ENCODE results near the gene SLC6A5.

DNA sequence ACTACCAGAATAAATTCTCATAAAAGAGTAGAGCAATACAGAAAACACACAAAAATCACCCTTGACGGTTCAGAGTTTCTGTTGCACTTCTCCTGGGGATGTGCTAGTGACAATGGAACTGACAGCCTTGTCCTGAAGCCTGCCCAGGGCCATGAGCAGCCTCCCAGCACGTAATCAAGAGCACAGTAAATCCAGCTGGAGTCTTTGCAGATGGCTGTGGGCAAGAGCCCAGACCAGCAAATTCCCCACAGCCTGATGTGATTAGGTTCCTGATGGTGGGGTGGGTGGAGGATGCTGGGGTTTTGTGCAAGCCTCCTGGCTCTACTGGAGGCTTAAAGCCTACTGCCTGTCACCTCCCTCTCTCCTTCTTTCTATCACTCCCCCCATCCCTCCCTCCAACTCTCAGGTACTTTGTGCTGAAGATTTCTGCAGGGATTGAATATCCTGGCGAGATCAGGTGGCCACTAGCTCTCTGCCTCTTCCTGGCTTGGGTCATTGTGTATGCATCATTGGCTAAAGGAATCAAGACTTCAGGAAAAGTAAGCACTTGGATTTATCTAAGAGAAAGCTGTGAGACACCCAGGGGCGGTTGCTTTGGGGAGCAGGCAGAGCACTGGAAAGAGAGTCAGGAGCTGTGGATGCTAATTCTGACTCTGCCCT, 18.1 kb downstream of the SLC6A5 start:
- no peak for TF ChIP-seq CTCF (tag by site-specific recombination; IDR thresholded peaks at IDR 0.05)
- TF ChIP-seq MEIS1 (CRISPR knock-in tag; IDR thresholded peaks at IDR 0.05; ENCODE audit: borderline replicate concordance), result no peak
- TF ChIP-seq ZNF354C (tag by site-specific recombination; IDR thresholded peaks at IDR 0.05; ENCODE audit: borderline replicate concordance, low read depth), result no peak
- TF ChIP-seq MZF1 (tag by site-specific recombination; IDR thresholded peaks at IDR 0.05; ENCODE audit: borderline replicate concordance), result no peak
- TF ChIP-seq, protein P1, sequence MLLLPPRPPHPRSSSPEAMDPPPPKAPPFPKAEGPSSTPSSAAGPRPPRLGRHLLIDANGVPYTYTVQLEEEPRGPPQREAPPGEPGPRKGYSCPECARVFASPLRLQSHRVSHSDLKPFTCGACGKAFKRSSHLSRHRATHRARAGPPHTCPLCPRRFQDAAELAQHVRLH (tag by site-specific recombination; IDR thresholded peaks at IDR 0.05), result no peak
- TF ChIP-seq ZNF324 (tag by site-specific recombination; IDR thresholded peaks at IDR 0.05), result no peak
- TF ChIP-seq ZNF548 (tag by site-specific recombination; IDR thresholded peaks at IDR 0.05), result no peak
- no peak for TF ChIP-seq REST (tag by site-specific recombination; IDR thresholded peaks at IDR 0.05)
